Measurements from ENCODE around the gene MOB3A. TPM values are rescaled to one million over a fixed set of nuclear protein-coding genes. Genes with fewer than 3 reads are reported as not detected.
"Not testable (repeated sequence)": the region's sequence is repeated elsewhere in the genome, so short reads cannot be mapped to it uniquely, and the experiment has no call there.

MOB3A gene
- total RNA-seq, 4 donors from 2014 or later, result 16.0 to 30.8 (median 22.2) TPM

- Histone ChIP-seq H3K9me3 (no peaks in the 10 kb centered on the region), H3K36me3 (peaks cover 0 to 25% of the 10 kb centered on the region in 2 donors), H3K4me1 (peaks cover 0 to 17% of the 10 kb centered on the region in 2 donors), H3K27me3 (no peaks in the 10 kb centered on the region), H3K4me3 (no peak overlapping the region), H3K27ac (no peak overlapping the region)
- ATAC-seq, result no peak
- intact Hi-C loops (cut with DNase I; ENCODE audit: low total_unique reads), result no loop called here
- in situ Hi-C loops (cut with MboI; ENCODE audit: low sequenced_read_pairs in 4 of 4), result no loop called here
- TF ChIP-seq CTCF (IDR thresholded peaks at IDR 0.05 in 4 of 5, conservative IDR thresholded peaks at IDR 0.05 in 1 of 5) (no peak), POLR2A (IDR thresholded peaks at IDR 0.05) (no peak)
- DNase-seq, result no peak
These were observed 39.6 kb upstream of the MOB3A start for GRCh38 chr19:2135474-2136402.

GRCh38 chr19:2132731-2133490 lies 36.8 kb upstream of the MOB3A start:
- peaks cover 0 to 4% of the 10 kb centered on the region in 2 donors for H3K4me1 ChIP-seq
- no peak overlapping the region for H3K4me3 ChIP-seq
- H3K27ac ChIP-seq, result no peak overlapping the region
- intact Hi-C loops (cut with DNase I; ENCODE audit: low total_unique reads) (no loop called here), in situ Hi-C loops (cut with MboI; ENCODE audit: low sequenced_read_pairs in 4 of 4) (no loop called here)
- no peaks in the 10 kb centered on the region for H3K9me3 ChIP-seq
- no peaks in the 10 kb centered on the region for H3K27me3 ChIP-seq
- DNase-seq, result no peak
- no peak for ATAC-seq
- H3K36me3 ChIP-seq, result peaks cover 0 to 37% of the 10 kb centered on the region in 2 donors
- no peak for TF ChIP-seq CTCF (IDR thresholded peaks at IDR 0.05 in 4 of 5, conservative IDR thresholded peaks at IDR 0.05 in 1 of 5)
- no peak for TF ChIP-seq POLR2A (IDR thresholded peaks at IDR 0.05)

GRCh38 chr19:2132191-2132590 lies 36.1 kb upstream of the MOB3A start:
- Histone ChIP-seq H3K36me3 (peaks cover 0 to 43% of the 10 kb centered on the region in 2 donors), H3K27ac (no peak overlapping the region), H3K4me1 (no peaks in the 10 kb centered on the region), H3K9me3 (no peaks in the 10 kb centered on the region), H3K4me3 (no peak overlapping the region), H3K27me3 (no peaks in the 10 kb centered on the region)
- intact Hi-C loops (cut with DNase I; ENCODE audit: low total_unique reads) (no loop called here), in situ Hi-C loops (cut with MboI; ENCODE audit: low sequenced_read_pairs in 4 of 4) (no loop called here)
- ATAC-seq (no peak), DNase-seq (no peak)
- TF ChIP-seq POLR2A (IDR thresholded peaks at IDR 0.05) (no peak), CTCF (IDR thresholded peaks at IDR 0.05 in 4 of 5, conservative IDR thresholded peaks at IDR 0.05 in 1 of 5) (no peak)

GRCh38 chr19:2131012-2131975 lies 35.2 kb upstream of the MOB3A start:
- H3K9me3 ChIP-seq; H3K4me3 ChIP-seq; H3K27ac ChIP-seq; ATAC-seq; H3K4me1 ChIP-seq; in situ Hi-C loops (cut with MboI; ENCODE audit: low sequenced_read_pairs in 4 of 4); H3K27me3 ChIP-seq; DNase-seq; intact Hi-C loops (cut with DNase I; ENCODE audit: low total_unique reads): not testable (repeated sequence)
- peaks cover 0 to 43% of the 10 kb centered on the region in 2 donors for H3K36me3 ChIP-seq
